Liver (tissue), 9 donors: ENCODE results near the gene ANO4. TPM values are rescaled to one million over a fixed set of nuclear protein-coding genes. Genes with fewer than 3 reads are reported as not detected.

Source experiments
- DNase-seq: peaks from one replicate; pipeline ENCODE4 v3.0.0-alpha.2; 2017; ENCODE audit warnings: low spot score
- H3K27ac ChIP-seq, 2 donors: one replicate each; pipeline ENCODE4 v1.7.0; 2013; ENCODE audit warnings: inconsistent platforms in 2 of 2, low read length in 2 of 2, control low read depth in 1 of 2, low read depth in 1 of 2, mild to moderate bottlenecking in 1 of 2
- H3K27me3 ChIP-seq, 4 donors: one replicate each; pipeline versions ENCODE4 v1.6.1 to v1.7.0; 2013; ENCODE audit warnings: low read length in 3 of 4, inconsistent platforms in 1 of 4, mild to moderate bottlenecking in 1 of 4, moderate library complexity in 1 of 4; ENCODE audit not compliant: control insufficient read depth in 4 of 4, insufficient read depth in 4 of 4
- H3K36me3 ChIP-seq, 4 donors: one replicate each; pipeline versions ENCODE4 v1.6.1 to v1.7.0; 2013; ENCODE audit warnings: low read length in 3 of 4, mild to moderate bottlenecking in 3 of 4, low read depth in 1 of 4, moderate library complexity in 1 of 4; ENCODE audit not compliant: control insufficient read depth in 4 of 4, insufficient read depth in 3 of 4
- H3K4me1 ChIP-seq, 4 donors: one replicate each; pipeline versions ENCODE4 v1.6.1 to v1.7.0; 2013; ENCODE audit warnings: low read length in 3 of 4, mild to moderate bottlenecking in 3 of 4, moderate library complexity in 1 of 4; ENCODE audit not compliant: control insufficient read depth in 4 of 4, insufficient read depth in 4 of 4
- H3K4me3 ChIP-seq, 3 donors: one replicate each; pipeline versions ENCODE4 v1.6.1 to v1.7.0; 2013; ENCODE audit warnings: low read length in 3 of 3, control low read depth in 1 of 3, low read depth in 1 of 3, mild to moderate bottlenecking in 1 of 3
- H3K9ac ChIP-seq, 2 donors: one replicate each; pipeline ENCODE4 v1.7.0; 2013; ENCODE audit warnings: low read length in 2 of 2, mild to moderate bottlenecking in 2 of 2, moderate library complexity in 2 of 2, control low read depth in 1 of 2, low read depth in 1 of 2
- H3K9me3 ChIP-seq, 4 donors: one replicate each; pipeline versions ENCODE4 v1.6.1 to v1.7.0; 2013; ENCODE audit warnings: low read length in 3 of 4; ENCODE audit not compliant: control insufficient read depth in 4 of 4
- FOXA1 ChIP-seq: IDR thresholded peaks from 2 replicates; pipeline ENCODE4 v1.6.1; 2016; ENCODE audit warnings: antibody characterized with exemption
- FOXA2 ChIP-seq: IDR thresholded peaks from 2 replicates; pipeline ENCODE4 v1.6.1; 2016; ENCODE audit warnings: antibody characterized with exemption
- GABPA ChIP-seq, 2 donors: IDR thresholded peaks in 1 of 2; conservative IDR thresholded peaks in 1 of 2; 2 replicates each; pipeline ENCODE4 v1.6.1; 2016; ENCODE audit warnings: antibody characterized with exemption in 2 of 2, mild to moderate bottlenecking in 1 of 2, moderate library complexity in 1 of 2
- HNF4A ChIP-seq, 2 donors: conservative IDR thresholded peaks; 2 replicates each; pipeline ENCODE4 v1.6.1; 2016; ENCODE audit warnings: antibody characterized with exemption in 2 of 2, mild to moderate bottlenecking in 2 of 2
- HNF4G ChIP-seq: IDR thresholded peaks from 2 replicates; pipeline ENCODE4 v1.6.1; 2016; ENCODE audit warnings: antibody characterized with exemption
- JUND ChIP-seq, 2 donors: IDR thresholded peaks; 2 replicates each; pipeline ENCODE4 v1.6.1; 2016; ENCODE audit warnings: antibody characterized with exemption in 2 of 2
- RAD21 ChIP-seq, 2 donors: IDR thresholded peaks; 2 replicates each; pipeline ENCODE4 v1.6.1; 2016; ENCODE audit warnings: antibody characterized with exemption in 2 of 2, mild to moderate bottlenecking in 2 of 2
- RXRA ChIP-seq, 2 donors: IDR thresholded peaks; 2 replicates each; pipeline ENCODE4 v1.6.1; 2017 to 2018; ENCODE audit warnings: antibody characterized with exemption in 2 of 2, mild to moderate bottlenecking in 1 of 2
- SP1 ChIP-seq: IDR thresholded peaks from 2 replicates; pipeline ENCODE4 v1.6.1; 2018; ENCODE audit warnings: antibody characterized with exemption, mild to moderate bottlenecking
- TAF1 ChIP-seq: conservative IDR thresholded peaks from 2 replicates; pipeline ENCODE4 v1.6.1; 2016; ENCODE audit warnings: antibody characterized with exemption, mild to moderate bottlenecking
- WGBS: extraction: QIAGEN DNeasy Blood & Tissue Kit; methylation state at CpG from one replicate; pipeline ENCODE4 v1.1.7; 2013; 5-methylcytosine and 5-hydroxymethylcytosine counted together
- polyA plus RNA-seq, 2 donors: library from polyadenylated mRNA; stranded (reverse) in 1 of 2; unstranded in 1 of 2; fragments of 200-250 nt in 1 of 2; fragments of >200 nt in 1 of 2; fragmentation: Nextera tagmentation in 1 of 2; extraction: Ambion mirVana in 1 of 2; gene quantifications; one replicate each; pipeline versions ENCODE4 v1.2.1 to v1.2.3, GENCODE V29; 2013 to 2015
- total RNA-seq, 2 donors: library from RNA; depleted of rRNA; stranded (reverse); fragments of >200 nt; gene quantifications; one replicate each; pipeline ENCODE4 v1.2.3, GENCODE V29; 2014
- TF ChIP-seq, protein P1 (sequence below): fragments of 150-350 bp; IDR thresholded peaks from 2 replicates; pipeline ENCODE4 v1.5.1; 2017; ENCODE audit warnings: improper control_type of control experiment, low read depth, low read length; ENCODE audit not compliant: missing input control
- TF ChIP-seq, protein P2 (sequence below): IDR thresholded peaks from 2 replicates; pipeline ENCODE4 v1.6.1; 2016; ENCODE audit warnings: antibody characterized with exemption
- TF ChIP-seq, protein P3 (sequence below): IDR thresholded peaks from 2 replicates; pipeline ENCODE4 v1.6.1; 2016; ENCODE audit warnings: antibody characterized with exemption, mild to moderate bottlenecking
- TF ChIP-seq, protein P4 (sequence below): IDR thresholded peaks from 2 replicates; pipeline ENCODE4 v1.6.1; 2016; ENCODE audit warnings: antibody characterized with exemption
- donor health status: healthy.
- donor health status: healthy.
- donor health status: healthy.
- donor health status: healthy.
- donor health status: healthy.

ANO4 gene
- total and polyA plus RNA-seq, 4 donors: 0.08 to 2.2 (median 0.17) TPM; not detected in 1

DNA sequence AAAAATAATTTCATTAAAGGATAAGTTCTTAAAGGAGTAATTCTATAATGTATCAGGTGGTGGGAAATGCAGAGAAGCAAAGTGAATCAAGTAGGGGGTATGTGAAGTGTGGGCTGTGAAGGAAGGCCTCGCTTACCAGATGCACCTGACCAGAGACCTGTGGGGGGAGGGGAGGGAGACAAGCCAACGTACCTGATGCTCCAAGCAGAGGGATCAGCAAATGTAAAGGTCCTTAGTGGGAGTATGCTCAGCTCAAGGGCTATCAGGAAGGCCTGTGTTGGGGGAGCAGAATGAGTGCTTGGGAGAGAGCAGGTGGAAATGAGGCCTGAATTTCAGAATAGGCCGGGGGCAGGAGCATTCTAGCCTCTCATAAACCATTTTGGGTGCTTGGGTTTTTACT, 57.1 kb downstream of the ANO4 start:
- no peak overlapping the region for H3K27ac ChIP-seq
- no peak overlapping the region for H3K9ac ChIP-seq
- no peaks in the 10 kb centered on the region for H3K36me3 ChIP-seq
- TF ChIP-seq FOXA2 (no peak), HNF4A (conservative IDR thresholded peaks at IDR 0.05) (no peak), RXRA (IDR thresholded peaks at IDR 0.05) (no peak), RAD21 (IDR thresholded peaks at IDR 0.05) (no peak)
- TF ChIP-seq, protein P1, sequence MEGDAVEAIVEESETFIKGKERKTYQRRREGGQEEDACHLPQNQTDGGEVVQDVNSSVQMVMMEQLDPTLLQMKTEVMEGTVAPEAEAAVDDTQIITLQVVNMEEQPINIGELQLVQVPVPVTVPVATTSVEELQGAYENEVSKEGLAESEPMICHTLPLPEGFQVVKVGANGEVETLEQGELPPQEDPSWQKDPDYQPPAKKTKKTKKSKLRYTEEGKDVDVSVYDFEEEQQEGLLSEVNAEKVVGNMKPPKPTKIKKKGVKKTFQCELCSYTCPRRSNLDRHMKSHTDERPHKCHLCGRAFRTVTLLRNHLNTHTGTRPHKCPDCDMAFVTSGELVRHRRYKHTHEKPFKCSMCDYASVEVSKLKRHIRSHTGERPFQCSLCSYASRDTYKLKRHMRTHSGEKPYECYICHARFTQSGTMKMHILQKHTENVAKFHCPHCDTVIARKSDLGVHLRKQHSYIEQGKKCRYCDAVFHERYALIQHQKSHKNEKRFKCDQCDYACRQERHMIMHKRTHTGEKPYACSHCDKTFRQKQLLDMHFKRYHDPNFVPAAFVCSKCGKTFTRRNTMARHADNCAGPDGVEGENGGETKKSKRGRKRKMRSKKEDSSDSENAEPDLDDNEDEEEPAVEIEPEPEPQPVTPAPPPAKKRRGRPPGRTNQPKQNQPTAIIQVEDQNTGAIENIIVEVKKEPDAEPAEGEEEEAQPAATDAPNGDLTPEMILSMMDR: no peak
- TF ChIP-seq, protein P2, sequence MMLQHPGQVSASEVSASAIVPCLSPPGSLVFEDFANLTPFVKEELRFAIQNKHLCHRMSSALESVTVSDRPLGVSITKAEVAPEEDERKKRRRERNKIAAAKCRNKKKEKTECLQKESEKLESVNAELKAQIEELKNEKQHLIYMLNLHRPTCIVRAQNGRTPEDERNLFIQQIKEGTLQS: no peak
- peaks cover 0 to 6% (median 3%) of the 10 kb centered on the region in 4 donors for H3K27me3 ChIP-seq
- H3K4me3 ChIP-seq: no peak overlapping the region
- H3K4me1 ChIP-seq: no peaks in the 10 kb centered on the region
- H3K9me3 ChIP-seq: no peaks in the 10 kb centered on the region
- no peak for DNase-seq
- 28% methylated on average over 3 of the region's 3 CpGs for WGBS

DNA sequence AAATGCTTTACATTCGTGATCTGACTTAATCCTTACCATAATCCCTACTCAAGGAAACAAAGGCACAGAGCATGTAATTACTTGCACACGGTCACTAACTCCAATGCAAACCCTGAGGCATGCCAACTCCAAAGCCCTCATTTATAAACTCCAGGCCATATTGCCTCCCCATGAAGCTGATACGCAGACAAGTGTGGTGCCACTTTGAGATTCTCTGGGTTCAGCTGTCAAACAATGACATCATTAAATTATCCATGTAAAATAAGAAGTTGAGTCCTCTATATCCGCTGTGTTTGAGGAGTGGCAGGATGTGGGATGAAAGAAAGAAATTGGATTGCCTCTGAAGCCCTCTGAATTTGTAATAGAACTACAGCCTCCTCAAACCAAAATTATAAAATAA, 62.8 kb downstream of the ANO4 start:
- H3K36me3 ChIP-seq: no peaks in the 10 kb centered on the region
- DNase-seq: no peak
- H3K4me1 ChIP-seq: no peaks in the 10 kb centered on the region
- no peak overlapping the region for H3K27ac ChIP-seq
- H3K9ac ChIP-seq: no peak overlapping the region
- TF ChIP-seq GABPA (IDR thresholded peaks at IDR 0.05 in 1 of 2, conservative IDR thresholded peaks at IDR 0.05 in 1 of 2): no peak
- TF ChIP-seq SP1: no peak
- TF ChIP-seq, protein P3, sequence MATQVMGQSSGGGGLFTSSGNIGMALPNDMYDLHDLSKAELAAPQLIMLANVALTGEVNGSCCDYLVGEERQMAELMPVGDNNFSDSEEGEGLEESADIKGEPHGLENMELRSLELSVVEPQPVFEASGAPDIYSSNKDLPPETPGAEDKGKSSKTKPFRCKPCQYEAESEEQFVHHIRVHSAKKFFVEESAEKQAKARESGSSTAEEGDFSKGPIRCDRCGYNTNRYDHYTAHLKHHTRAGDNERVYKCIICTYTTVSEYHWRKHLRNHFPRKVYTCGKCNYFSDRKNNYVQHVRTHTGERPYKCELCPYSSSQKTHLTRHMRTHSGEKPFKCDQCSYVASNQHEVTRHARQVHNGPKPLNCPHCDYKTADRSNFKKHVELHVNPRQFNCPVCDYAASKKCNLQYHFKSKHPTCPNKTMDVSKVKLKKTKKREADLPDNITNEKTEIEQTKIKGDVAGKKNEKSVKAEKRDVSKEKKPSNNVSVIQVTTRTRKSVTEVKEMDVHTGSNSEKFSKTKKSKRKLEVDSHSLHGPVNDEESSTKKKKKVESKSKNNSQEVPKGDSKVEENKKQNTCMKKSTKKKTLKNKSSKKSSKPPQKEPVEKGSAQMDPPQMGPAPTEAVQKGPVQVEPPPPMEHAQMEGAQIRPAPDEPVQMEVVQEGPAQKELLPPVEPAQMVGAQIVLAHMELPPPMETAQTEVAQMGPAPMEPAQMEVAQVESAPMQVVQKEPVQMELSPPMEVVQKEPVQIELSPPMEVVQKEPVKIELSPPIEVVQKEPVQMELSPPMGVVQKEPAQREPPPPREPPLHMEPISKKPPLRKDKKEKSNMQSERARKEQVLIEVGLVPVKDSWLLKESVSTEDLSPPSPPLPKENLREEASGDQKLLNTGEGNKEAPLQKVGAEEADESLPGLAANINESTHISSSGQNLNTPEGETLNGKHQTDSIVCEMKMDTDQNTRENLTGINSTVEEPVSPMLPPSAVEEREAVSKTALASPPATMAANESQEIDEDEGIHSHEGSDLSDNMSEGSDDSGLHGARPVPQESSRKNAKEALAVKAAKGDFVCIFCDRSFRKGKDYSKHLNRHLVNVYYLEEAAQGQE: no peak
- no peak for TF ChIP-seq RAD21 (IDR thresholded peaks at IDR 0.05)
- TF ChIP-seq, protein P4, sequence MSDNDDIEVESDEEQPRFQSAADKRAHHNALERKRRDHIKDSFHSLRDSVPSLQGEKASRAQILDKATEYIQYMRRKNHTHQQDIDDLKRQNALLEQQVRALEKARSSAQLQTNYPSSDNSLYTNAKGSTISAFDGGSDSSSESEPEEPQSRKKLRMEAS: no peak
- H3K27me3 ChIP-seq: peaks cover 0 to 6% (median 2%) of the 10 kb centered on the region in 4 donors
- H3K4me3 ChIP-seq: no peak overlapping the region
- 76% methylated on average over 4 of the region's 4 CpGs for WGBS
- no peaks in the 10 kb centered on the region for H3K9me3 ChIP-seq

DNA sequence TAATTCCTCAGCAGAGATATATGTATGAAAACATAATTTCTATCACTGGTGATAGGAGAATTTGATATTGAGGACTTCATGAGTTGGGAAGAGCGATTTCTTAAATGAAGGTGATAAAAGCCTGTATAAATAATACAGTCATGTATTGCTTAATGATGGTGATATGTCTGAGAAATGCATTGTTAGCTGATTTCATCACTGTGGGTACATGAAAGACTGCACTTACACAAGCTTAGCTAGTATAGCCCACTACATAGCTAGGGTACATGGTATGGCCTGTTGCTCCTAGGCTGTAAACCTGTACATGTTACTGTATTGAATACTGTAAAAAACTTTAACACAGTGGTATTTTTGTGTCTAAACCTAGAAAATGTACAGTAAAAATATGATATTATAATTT, 63.4 kb downstream of the ANO4 start:
- 86% methylated on average over 1 of the region's 1 CpG for WGBS
- Histone ChIP-seq H3K4me1 (no peaks in the 10 kb centered on the region), H3K9ac (no peak overlapping the region), H3K27me3 (peaks cover 0 to 6% (median 2%) of the 10 kb centered on the region in 4 donors), H3K9me3 (no peaks in the 10 kb centered on the region), H3K27ac (no peak overlapping the region), H3K36me3 (no peaks in the 10 kb centered on the region), H3K4me3 (no peak overlapping the region)
- DNase-seq: no peak
- TF ChIP-seq, protein P4: no peak
- no peak for TF ChIP-seq GABPA (IDR thresholded peaks at IDR 0.05 in 1 of 2, conservative IDR thresholded peaks at IDR 0.05 in 1 of 2)
- no peak for TF ChIP-seq RXRA (IDR thresholded peaks at IDR 0.05)
- no peak for TF ChIP-seq TAF1
- TF ChIP-seq, protein P1: no peak
- TF ChIP-seq, protein P3: no peak
- TF ChIP-seq JUND (IDR thresholded peaks at IDR 0.05): no peak
- no peak for TF ChIP-seq SP1
- TF ChIP-seq HNF4G: no peak
- no peak for TF ChIP-seq FOXA1
